K562 (cell line): ENCODE data around the gene CPTP.

Experiments used
- ATF7 ChIP-seq: fragments of 450-650 bp; IDR thresholded peaks from 2 replicates; pipeline ENCODE4 v1.7.1; 2014; ENCODE audit warnings: mild to moderate bottlenecking, moderate library complexity
- LARP7 ChIP-seq: fragments of 450-650 bp; IDR thresholded peaks from 2 replicates; pipeline ENCODE4 v1.6.1; 2016
- MYC ChIP-seq, 2 experiments: fragments of 250-450 bp in 1 of 2; sonication (Bioruptor Pico) in 1 of 2; IDR thresholded peaks; 2 replicates each; pipeline versions ENCODE4 v1.5.1 to v1.6.1; 2012 to 2021; ENCODE audit warnings: low read depth in 2 of 2, borderline replicate concordance in 1 of 2, improper control_type of control experiment in 1 of 2, low read length in 1 of 2, mild to moderate bottlenecking in 1 of 2, moderate library complexity in 1 of 2
- NR2C2 ChIP-seq, 2 experiments: fragments of 200-800 bp in 1 of 2; sonication (Bioruptor generic) in 1 of 2; sonication (generic) in 1 of 2; formaldehyde crosslinking in 1 of 2; IDR thresholded peaks; 2 replicates each; pipeline versions ENCODE4 v1.6.1 to v1.8.0; 2016 to 2022; ENCODE audit warnings: mild to moderate bottlenecking in 1 of 2, missing compliant biosample characterization in 1 of 2, missing genetic modification characterization in 1 of 2, missing genetic modification reagents in 1 of 2
- RFX5 ChIP-seq: IDR thresholded peaks from 2 replicates; pipeline ENCODE4 v1.6.1; 2011; ENCODE audit warnings: low read depth, mild to moderate bottlenecking, improper control_type of control experiment, low read length
- ZNF76 ChIP-seq: fragments of 250-450 bp; sonication (Bioruptor Pico); IDR thresholded peaks from 2 replicates; pipeline ENCODE4 v1.4.0; 2020; ENCODE audit warnings: mild to moderate bottlenecking, moderate library complexity, borderline replicate concordance
- TF ChIP-seq, protein P1 (sequence below): fragments of 250-450 bp; sonication (Bioruptor Pico); IDR thresholded peaks from 2 replicates; pipeline ENCODE4 v1.5.0; 2020; ENCODE audit warnings: mild to moderate bottlenecking, borderline replicate concordance

GRCh38 chr1:1345384-1345783 lies 20.8 kb downstream of the CPTP start:
- TF ChIP-seq ATF7 (no peak), RFX5 (no peak), NR2C2 (CRISPR knock-in tag; IDR thresholded peaks at IDR 0.05) (no peak), NR2C2 (tag; IDR thresholded peaks at IDR 0.05) (no peak), ZNF76 (CRISPR knock-in tag) (no peak), MYC (IDR thresholded peaks at IDR 0.05; ENCODE audit: low read depth, low read length) (no peak), MYC (CRISPR knock-in tag; IDR thresholded peaks at IDR 0.05; ENCODE audit: borderline replicate concordance, low read depth) (no peak), LARP7 (no peak)
- TF ChIP-seq, protein P1, sequence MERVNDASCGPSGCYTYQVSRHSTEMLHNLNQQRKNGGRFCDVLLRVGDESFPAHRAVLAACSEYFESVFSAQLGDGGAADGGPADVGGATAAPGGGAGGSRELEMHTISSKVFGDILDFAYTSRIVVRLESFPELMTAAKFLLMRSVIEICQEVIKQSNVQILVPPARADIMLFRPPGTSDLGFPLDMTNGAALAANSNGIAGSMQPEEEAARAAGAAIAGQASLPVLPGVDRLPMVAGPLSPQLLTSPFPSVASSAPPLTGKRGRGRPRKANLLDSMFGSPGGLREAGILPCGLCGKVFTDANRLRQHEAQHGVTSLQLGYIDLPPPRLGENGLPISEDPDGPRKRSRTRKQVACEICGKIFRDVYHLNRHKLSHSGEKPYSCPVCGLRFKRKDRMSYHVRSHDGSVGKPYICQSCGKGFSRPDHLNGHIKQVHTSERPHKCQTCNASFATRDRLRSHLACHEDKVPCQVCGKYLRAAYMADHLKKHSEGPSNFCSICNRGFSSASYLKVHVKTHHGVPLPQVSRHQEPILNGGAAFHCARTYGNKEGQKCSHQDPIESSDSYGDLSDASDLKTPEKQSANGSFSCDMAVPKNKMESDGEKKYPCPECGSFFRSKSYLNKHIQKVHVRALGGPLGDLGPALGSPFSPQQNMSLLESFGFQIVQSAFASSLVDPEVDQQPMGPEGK (CRISPR knock-in tag) = no peak
